ENCODE measurements around the gene GC. TPM values are rescaled to one million over a fixed set of nuclear protein-coding genes. Genes with fewer than 3 reads are reported as not detected.

The GC gene
- total and polyA plus RNA-seq, 2 of the 8 experiments (the other 6 are each of a cell fraction or from before 2014, with no cell fraction given): 0.09 to 0.34 TPM

GRCh38 chr4:71830497-71831190, 46.8 kb upstream of the GC start:
- Histone ChIP-seq H3K27me3 (replicated peaks in 1 of 4; ENCODE audit: control insufficient read depth in 3 of 4, extremely low read depth in 1 of 4, insufficient read depth in 3 of 4, low read length in 3 of 4) (no peaks in the 10 kb centered on the region), H2BK12ac (ENCODE audit: low read depth, low read length) (no peak overlapping the region), H3K4me1 (replicated peaks in 1 of 4; ENCODE audit: control insufficient read depth in 3 of 4, insufficient read depth in 4 of 4, low read length in 3 of 4) (peaks cover 0 to 27% (median 7%) of the 10 kb centered on the region in 4 experiments; a peak in 5 of 7 replicates), H3K79me1 (ENCODE audit: low read depth, low read length) (no peaks in the 10 kb centered on the region), H3K9me3 (ENCODE audit: insufficient read depth in 2 of 2, low read depth in 1 of 2, low read length in 1 of 2) (no peaks in the 10 kb centered on the region), H2AFZ (ENCODE audit: low read length) (no peak overlapping the region), H2BK20ac (ENCODE audit: low read length) (peak overlapping the region; percentile 77), H2BK120ac (replicated peaks; ENCODE audit: low read depth, low read length) (peak overlapping the region; percentile 91), H3K4me3 (ENCODE audit: extremely low read depth in 1 of 4, insufficient read depth in 2 of 4, low read depth in 3 of 4, low read length in 4 of 4) (no peak overlapping the region), H2BK5ac (ENCODE audit: low read depth, low read length) (peak overlapping the region; percentile 53; the same call in 1 of the 2 replicates), H4K5ac (ENCODE audit: insufficient read length, low read depth, low read length) (peak overlapping the region; percentile 60), H4K91ac (replicated peaks; ENCODE audit: insufficient read length, low read length) (peak overlapping the region; percentile 71), H2AK5ac (ENCODE audit: low read depth, low read length) (no peak overlapping the region), H3K14ac (ENCODE audit: insufficient read length) (no peak overlapping the region), H3K36me3 (ENCODE audit: control insufficient read depth in 2 of 4, insufficient read depth in 4 of 4, low read length in 3 of 4) (no peaks in the 10 kb centered on the region), H3K4ac (replicated peaks; ENCODE audit: insufficient read length, low read depth, low read length) (peak overlapping the region; percentile 76), H3K18ac (ENCODE audit: extremely low read depth, low read length) (peak overlapping the region; percentile 21; the same call in 1 of the 2 replicates), H3K4me2 (ENCODE audit: insufficient read depth in 1 of 2, low read depth in 2 of 2, low read length in 2 of 2) (no peak overlapping the region; a peak in 1 of 4 replicates), H3K9ac (replicated peaks in 1 of 4; ENCODE audit: extremely low read depth in 1 of 4, low read depth in 3 of 4, low read length in 3 of 4) (no peak overlapping the region), H3K79me2 (ENCODE audit: control insufficient read depth in 1 of 2, insufficient read depth in 2 of 2, low read length in 2 of 2) (no peaks in the 10 kb centered on the region), H4K8ac (ENCODE audit: extremely low read depth, insufficient read depth, low read length) (no peak overlapping the region), H4K20me1 (replicated peaks in 1 of 2; ENCODE audit: control insufficient read depth in 1 of 2, insufficient read depth in 2 of 2, low read length in 2 of 2) (no peaks in the 10 kb centered on the region), H3K23ac (ENCODE audit: insufficient read length) (no peak overlapping the region), H3K56ac (replicated peaks; ENCODE audit: insufficient read length, low read depth, low read length) (no peak overlapping the region), H2BK15ac (ENCODE audit: low read length) (no peak overlapping the region), H3K23me2 (ENCODE audit: low read depth, low read length) (no peaks in the 10 kb centered on the region), H3K27ac (ENCODE audit: low read depth, low read length) (no peak overlapping the region)
- ChIA-PET CTCF (ENCODE audit: partially characterized antibody) (interaction anchor here (1.3 kb wide), 1 partner anchor 98 kb away, joined by 3 read pairs; no protein-coding TSS in a partner anchor), POLR2A (ENCODE audit: partially characterized antibody) (interaction anchor here (0.6 kb wide), 1 partner anchor 27 kb away, joined by 3 read pairs; no protein-coding TSS in a partner anchor)
- FAIRE-seq: no peak
- no peak for TF ChIP-seq EGR1 (IDR thresholded peaks at IDR 0.05; ENCODE audit: borderline replicate concordance, low read depth, low read length)
- no peak for TF ChIP-seq SIN3A (conservative IDR thresholded peaks at IDR 0.05 in 1 of 2, IDR thresholded peaks at IDR 0.05 in 1 of 2; ENCODE audit: low read depth in 1 of 2, low read length in 2 of 2)
- no peak for TF ChIP-seq POU5F1 (IDR thresholded peaks at IDR 0.05; ENCODE audit: low read depth, low read length)
- no peak for TF ChIP-seq CBX8 (IDR thresholded peaks at IDR 0.05; ENCODE audit: borderline replicate concordance, low read depth, low read length)
- no peak for TF ChIP-seq ZNF274 (IDR thresholded peaks at IDR 0.05; ENCODE audit: borderline replicate concordance, extremely low read depth, low read length)
- TF ChIP-seq BCL11A (IDR thresholded peaks at IDR 0.05; ENCODE audit: low read depth in 2 of 2, low read length in 2 of 2): no peak
- TF ChIP-seq SIX5 (IDR thresholded peaks at IDR 0.05; ENCODE audit: low read depth, low read length): no peak
- no peak for TF ChIP-seq HDAC2 (IDR thresholded peaks at IDR 0.05; ENCODE audit: borderline replicate concordance in 1 of 2, low read depth in 2 of 2, low read length in 2 of 2)
- no peak for TF ChIP-seq SP2 (IDR thresholded peaks at IDR 0.05; ENCODE audit: low read length)
- TF ChIP-seq USF2 (IDR thresholded peaks at IDR 0.05; ENCODE audit: low read length): no peak
- no peak for TF ChIP-seq KDM5A (IDR thresholded peaks at IDR 0.05; ENCODE audit: low read length)
- WGBS, 2 experiments (ENCODE audit: extremely low coverage in 1 of 2, insufficient coverage in 1 of 2, insufficient read length in 1 of 2, insufficient replicate concordance in 2 of 2, low coverage in 1 of 2, low lambda C conversion rate in 2 of 2, missing lambda C conversion rate in 1 of 2): 95% methylated on average over 4 of the region's 4 CpGs; no CpG with 5 or more reads in 1 of the 2 experiments
- no peak for DNase-seq (ENCODE audit: low read depth in 1 of 2, low spot score in 2 of 2)

Measured in H1 (cell line).